ENCODE data around the gene FAM163A.
"Not testable (repeated sequence)": the region's sequence is repeated elsewhere in the genome, so short reads cannot be mapped to it uniquely, and the experiment has no call there.

The FAM163A gene

DNA sequence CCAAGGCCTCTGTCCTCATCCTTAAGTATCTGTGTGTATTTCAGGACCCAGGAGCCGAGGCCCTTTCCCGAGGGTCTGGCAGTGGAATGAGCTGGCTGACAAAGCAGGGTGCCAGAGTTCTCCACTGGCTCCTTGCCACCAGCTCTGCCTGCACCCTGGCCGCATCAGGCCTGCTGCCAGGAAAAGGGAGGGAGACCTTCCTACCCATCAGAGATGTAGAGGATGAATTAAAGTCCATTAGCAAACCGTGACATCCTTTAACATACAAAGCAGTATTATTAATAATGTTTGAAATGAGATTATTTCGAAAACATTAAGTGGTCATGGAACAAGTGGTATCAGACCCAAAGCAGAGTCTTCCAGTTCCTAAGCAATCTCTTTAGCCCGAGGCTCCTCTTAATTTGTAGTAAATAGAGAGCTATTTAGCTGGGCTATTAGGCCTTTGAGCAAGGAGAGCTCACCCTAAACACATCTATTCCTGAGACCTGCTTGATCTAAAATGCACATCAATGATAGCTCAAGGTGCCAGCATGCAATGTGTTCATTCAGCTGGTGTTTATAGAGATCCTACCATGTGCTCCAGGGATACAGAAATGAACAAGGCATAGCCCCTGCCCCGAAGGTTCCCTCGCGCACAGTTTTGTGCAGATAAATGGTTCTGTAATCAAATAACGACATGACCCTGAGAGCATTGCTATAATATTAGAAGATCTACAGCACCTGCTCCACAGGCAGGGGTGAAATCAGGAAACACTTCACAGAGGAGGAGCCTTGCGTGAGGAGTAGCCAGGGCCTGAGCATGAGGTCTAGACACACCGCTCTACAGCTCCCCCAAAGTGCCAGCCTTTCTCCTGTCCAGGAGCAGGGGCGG is 44.0 kb downstream of the FAM163A start:
- in situ Hi-C loops (cut with MboI; ENCODE audit: low sequenced_read_pairs) = no loop called here

DNA sequence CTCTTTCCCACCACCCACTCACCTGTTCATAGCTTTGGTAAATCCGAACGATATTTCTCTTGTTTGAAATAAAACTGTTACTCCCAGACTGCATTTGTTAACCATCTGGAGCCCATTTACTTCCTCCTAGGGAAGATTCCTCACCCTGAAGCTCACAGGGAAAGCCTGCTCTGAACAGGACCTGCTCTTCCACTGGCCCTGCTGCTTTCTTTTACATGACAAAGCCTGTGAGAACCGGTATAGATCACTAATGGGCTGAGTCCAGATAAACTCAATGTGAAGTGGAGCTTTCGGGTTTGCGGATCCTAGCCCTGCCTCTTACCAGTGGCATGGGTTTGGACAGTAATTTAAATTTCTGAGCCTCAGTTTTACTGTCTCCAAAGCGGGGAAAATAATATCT is 45.2 kb downstream of the FAM163A start:
- in situ Hi-C loops (cut with MboI; ENCODE audit: low sequenced_read_pairs) = no loop called here

DNA sequence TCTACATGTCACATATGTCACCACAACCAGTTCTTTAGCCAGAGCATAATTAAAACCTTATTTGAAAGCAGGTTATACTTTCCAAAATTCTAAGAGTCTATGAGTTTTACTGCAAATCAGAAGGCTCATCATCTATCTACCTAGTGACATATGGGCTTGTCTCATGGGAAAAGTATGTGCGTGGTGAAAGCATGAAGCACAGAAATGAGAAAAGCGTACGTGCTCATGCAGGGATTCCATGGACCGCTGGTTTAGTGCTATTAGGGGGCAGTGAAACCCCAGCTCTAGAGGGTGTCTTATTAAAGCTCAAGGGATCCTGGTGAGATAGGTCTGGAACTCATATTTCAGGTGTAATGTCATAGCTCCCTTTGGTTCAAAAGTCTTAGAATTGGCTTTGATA is 50.2 kb downstream of the FAM163A start:
- in situ Hi-C loops (cut with MboI; ENCODE audit: low sequenced_read_pairs) = no loop called here

DNA sequence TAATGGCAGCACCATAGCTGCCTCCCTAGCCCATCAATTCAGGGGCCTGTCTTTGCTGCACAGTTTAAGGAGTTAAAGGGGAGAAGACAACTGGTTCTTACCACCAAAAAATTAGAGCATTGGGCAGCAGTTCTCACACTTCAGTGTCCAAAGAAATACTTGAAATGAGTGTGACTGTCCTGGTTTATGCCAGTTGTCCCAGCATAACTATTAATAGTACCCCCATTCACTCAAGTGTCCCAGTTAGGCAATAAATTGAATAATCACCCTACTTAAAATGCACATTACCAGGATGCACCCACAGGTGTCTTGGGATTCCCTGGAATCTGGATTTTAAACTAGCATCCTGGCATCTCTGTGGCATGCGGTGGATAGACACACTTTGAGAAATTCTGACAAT is 51.1 kb downstream of the FAM163A start:
- in situ Hi-C loops (cut with MboI; ENCODE audit: low sequenced_read_pairs) = no loop called here

DNA sequence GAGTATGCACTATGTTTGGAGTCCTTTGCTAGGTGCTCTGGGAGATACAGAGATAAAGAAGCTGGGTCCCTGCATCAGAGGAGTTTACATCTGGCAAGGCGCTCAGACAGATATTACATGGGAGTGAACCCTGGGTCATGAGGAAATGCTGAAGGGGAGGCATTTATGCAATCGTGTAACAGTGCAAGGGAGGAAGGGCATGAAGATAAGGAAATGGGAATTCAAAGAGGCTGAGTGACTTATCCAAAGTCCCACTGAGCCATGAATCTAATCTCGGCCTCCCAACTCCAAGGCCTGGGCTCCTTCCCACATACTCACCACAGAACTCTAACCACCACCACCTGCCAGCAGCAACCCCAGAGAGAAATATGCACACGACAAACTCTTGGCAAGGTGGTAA is 51.6 kb downstream of the FAM163A start:
- in situ Hi-C loops (cut with MboI; ENCODE audit: low sequenced_read_pairs) = no loop called here

DNA sequence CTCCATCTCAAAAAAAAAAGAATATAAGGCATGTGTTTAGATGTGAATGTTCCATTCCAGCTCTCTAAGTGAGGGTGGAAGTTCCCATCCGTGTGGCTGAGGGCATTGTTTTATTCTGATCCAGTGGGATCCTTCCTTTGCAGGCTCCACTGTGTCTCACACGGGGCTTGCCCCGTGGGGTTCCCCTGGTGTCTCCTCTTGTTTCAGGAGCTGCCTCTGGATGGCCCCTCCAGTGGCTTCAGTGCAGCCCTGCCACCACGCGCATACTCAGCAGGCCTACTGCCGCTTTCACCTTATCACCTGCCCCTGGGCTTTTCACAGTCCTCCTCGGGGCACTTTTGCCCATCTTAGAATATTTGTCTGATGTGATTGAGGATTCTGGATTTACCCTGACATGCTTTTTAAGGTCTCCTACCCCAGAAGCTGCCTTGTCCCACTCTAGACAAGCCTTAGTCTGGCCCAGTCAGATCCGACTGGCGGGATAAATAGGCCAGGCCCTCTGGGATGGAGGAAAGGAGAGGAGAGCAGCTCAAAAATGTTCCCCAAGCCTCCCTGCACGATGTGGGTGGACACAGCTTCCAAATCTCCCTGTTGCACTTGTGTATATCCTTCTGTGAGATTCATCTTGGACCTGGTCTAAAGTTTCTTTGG is 55.2 kb downstream of the FAM163A start:
- in situ Hi-C loops (cut with MboI; ENCODE audit: low sequenced_read_pairs) = no loop called here

DNA sequence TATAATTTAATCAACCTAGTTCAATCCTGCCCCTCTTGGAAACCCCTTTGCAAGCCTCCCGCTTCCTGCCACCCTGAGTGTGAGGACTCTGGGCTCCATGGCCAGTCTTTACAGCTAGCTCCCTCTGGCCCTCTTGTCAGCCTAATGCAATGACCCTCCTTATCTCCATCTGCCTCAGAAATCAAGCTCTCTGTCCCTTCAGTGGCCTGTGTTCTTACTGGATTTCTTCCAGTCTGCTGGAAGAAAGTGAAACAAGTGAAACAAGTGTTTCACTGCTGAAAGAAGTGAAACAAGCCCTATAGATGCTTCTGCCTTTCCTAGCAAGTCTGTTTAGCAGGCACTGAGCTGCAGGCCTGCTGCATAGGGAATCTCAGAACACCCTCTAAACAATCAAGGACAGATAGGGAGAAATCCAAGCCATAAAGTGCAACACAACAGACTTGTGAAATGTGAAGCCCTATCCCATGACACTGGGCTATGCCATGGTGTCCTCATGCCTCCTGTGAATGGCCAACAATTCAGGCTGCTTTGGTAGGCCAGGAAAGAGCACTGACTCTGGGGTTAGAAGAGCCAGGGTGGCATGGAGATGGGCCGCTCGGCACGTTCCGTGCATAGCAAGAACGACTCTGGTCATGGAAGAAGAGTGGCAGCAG is 55.9 kb downstream of the FAM163A start:
- in situ Hi-C loops (cut with MboI; ENCODE audit: low sequenced_read_pairs) = no loop called here

DNA sequence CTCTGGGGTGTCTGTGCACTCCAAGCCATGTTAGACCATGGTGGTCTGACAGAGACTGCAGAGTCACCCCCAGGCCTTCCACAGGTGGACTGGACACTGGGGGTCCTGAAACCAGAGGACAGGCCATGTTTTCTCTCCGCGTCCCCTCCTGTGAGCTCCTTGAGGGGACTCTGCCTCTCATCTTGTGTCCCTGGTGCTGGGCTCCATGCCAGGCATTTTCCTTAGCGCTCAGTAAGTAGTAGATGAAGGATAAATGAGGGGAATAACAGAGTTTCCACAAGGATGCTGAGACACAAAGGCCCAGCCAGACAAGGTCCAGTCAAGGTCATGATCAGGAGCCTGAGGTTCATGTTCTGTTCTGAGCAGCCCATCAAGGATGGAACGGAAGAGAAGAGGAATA is 57.4 kb downstream of the FAM163A start:
- in situ Hi-C loops (cut with MboI; ENCODE audit: low sequenced_read_pairs) = no loop called here

DNA sequence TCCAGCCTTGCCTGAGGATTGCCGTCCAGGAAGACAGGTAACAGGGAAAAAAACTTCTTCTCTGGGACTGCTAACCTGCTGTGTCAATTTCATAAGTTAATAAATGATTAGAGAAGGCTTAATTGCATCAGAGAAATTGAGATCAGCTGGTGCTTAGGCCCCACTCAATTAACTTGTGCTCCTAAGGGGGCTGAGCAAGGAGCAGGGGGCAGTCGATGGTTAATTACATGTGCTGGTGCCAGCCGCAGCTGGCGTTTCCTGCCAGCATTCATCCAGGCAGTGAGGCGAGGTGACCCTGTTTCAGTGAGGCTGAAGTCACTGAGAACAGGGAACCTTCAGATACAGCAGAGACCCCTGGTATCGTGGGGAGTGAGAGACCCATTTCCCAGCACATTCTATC is 60.0 kb downstream of the FAM163A start:
- in situ Hi-C loops (cut with MboI; ENCODE audit: low sequenced_read_pairs) = no loop called here

DNA sequence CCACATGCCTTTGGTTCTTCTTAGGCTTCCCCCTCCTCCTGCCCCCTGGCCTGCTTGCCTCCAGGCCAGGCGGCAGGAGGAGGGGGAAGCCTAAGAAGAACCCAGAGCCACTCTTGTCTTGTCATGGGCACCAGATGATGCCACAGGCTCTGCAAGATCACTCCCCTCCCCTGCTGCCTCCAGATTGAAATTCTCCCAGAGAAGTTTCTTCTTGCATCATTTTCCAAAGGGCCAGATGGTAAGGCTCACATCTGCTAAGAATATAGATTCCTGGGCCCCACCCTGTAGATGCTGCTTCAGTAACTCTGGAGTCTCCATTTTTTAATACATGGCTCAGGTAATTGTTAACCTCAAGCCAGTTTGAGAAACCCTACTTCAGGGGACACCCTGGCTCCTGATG is 60.8 kb downstream of the FAM163A start:
- in situ Hi-C loops (cut with MboI; ENCODE audit: low sequenced_read_pairs) = no loop called here

DNA sequence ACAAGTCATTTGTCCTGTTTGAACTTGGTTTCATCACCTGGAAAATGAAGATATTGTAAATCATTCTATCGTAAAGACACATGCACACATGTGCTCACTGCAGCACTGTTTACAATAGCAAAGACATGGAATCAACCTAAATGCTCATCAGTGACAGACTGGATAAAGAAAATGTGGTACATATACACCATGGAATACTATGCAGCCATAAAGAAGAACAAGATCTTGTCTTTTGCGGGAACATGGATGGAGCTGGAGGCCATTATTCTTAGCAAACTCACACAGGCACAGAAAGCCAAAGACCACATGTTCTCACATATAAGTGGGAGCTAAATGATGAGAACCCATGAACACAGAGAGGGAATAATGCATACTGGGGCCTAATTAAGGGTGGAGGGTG is 61.3 kb downstream of the FAM163A start:
- in situ Hi-C loops (cut with MboI; ENCODE audit: low sequenced_read_pairs) = not testable (repeated sequence)

DNA sequence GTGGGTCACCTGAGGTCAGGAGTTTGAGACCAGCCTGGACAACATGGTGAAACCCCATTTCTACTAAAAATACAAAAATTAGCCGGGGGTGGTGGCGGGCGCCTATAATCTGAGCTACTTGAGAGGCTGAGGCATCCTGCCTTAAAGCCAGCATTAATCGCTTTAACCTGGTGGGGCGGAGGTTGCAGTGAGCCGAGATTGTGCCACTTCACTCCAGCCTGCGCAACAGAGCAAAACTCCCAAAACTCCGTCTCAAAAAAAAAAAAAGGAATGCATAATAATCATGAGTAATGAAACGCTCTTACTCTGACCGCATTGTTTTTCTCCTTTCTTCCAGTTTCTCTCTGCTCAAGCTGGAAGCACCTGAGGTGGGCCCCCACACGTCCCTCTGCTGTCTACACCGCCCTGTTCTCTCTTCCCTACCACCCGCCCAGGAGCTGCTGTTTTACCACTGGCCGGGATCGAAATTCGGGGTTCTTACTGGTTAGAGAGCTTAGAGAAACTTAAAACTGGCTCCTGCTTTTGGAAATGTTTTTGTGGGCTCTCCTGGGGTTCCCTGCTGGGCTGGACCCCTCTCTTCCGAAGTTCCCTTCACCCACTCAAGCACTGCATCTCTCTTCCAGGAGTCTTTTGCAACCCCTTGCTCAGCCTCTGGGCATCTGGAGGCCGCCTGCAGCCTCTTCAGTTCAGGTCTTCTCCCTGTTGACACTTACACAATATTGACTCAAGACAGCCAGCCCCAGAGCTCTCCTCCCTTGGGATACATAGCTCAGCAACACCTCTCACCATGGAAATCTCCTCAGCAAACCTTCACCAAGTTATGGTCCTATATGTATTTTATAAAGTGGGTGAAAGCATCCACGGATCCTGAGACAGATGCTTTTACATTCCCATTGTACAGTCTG is 62.5 kb downstream of the FAM163A start:
- in situ Hi-C loops (cut with MboI; ENCODE audit: low sequenced_read_pairs) = no loop called here

DNA sequence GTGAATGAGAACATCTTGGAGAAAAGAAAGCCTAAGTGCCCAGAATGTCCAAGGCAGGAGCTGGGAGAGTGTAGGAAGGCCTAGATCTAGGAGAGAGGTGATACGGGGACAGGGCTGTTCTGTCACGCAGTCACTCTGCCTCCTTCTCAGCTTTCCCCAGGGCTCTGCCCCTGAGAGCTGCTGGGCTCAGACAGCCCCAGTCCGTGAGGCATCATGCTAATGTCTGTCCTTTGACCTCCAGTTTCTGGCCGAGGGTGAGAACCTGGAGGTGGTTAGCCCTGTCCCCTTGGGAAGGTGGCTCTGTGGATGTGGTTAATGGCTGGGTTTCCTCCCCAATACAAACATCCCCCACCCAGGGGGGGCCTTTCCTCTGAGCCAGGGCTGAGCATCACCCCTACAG is 63.2 kb downstream of the FAM163A start:
- in situ Hi-C loops (cut with MboI; ENCODE audit: low sequenced_read_pairs) = no loop called here

DNA sequence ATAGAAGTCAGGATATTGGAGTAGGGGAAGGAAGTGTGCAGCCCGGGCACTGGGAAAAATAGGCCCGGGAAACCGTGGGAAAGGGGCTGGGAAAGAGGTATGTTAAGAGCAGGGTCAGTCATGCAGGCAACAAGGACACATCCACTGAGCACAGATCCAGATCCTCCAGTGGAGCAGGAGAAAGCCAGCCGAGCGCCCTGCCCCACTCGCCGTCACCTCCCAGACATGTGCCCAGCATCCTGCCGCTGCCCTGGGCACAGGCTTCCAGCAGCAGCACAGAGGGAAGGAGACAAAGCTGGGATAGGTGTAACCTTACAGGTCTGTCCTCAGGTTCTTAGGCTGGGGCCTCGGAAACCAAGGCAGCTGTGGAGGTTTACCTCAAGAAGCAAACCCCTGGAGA is 64.2 kb downstream of the FAM163A start:
- in situ Hi-C loops (cut with MboI; ENCODE audit: low sequenced_read_pairs) = no loop called here

DNA sequence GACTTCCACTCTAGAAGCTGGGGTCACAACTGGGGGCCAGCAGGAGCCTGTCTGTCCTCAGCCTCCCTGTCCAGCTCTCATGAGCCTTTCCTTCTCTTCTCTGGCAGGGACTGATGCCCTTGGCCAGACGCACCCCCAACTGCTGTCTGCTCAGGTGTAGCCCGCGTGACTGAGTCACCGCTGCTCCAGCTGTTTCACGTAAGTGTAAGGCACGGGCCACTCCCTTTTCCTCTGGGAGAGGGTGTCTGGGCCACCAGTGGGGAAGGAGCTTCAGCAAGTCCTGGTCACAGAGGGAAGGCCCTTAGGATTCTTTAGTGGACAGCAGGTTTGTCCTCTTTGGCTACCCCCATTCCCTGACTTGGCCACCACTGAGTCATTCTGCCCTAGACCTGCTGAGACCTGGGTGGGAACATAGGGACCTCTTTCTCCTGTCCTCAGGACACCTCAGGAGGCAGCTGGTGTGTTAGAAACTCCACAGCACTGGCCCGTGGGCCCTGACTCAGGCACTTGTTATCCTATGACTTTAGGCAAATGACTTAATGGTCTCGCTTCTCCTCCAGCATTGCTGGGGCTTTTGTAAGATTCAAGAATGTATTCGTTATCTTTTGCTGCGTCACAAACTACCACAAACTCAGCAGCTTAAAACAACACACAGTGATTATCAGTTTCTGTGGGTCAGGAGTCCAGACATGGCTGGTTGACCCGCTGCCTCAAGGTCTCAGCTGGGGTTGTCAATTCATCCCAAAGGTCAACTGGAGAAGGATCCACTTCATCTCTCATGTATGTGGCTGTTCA is 64.8 kb downstream of the FAM163A start:
- in situ Hi-C loops (cut with MboI; ENCODE audit: low sequenced_read_pairs) = no loop called here

DNA sequence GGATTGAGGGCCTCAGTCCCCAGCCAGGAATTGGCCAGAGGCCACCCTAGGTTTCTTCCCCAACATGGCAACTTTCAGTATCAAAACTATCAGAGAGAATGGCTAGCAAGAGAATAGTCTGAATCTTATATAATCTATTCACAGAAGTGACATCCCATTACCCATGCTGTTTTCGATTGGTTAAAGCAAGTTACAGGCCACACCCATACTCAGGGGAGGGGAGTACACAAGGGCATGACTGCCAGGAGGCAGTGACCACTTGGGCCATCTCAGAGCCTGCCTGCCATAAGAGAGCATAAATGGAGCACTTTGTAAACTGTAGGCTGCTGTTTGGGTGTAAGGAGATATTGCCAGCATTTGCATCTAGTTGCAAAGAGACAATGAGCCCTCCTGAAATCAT is 65.4 kb downstream of the FAM163A start:
- in situ Hi-C loops (cut with MboI; ENCODE audit: low sequenced_read_pairs) = no loop called here

DNA sequence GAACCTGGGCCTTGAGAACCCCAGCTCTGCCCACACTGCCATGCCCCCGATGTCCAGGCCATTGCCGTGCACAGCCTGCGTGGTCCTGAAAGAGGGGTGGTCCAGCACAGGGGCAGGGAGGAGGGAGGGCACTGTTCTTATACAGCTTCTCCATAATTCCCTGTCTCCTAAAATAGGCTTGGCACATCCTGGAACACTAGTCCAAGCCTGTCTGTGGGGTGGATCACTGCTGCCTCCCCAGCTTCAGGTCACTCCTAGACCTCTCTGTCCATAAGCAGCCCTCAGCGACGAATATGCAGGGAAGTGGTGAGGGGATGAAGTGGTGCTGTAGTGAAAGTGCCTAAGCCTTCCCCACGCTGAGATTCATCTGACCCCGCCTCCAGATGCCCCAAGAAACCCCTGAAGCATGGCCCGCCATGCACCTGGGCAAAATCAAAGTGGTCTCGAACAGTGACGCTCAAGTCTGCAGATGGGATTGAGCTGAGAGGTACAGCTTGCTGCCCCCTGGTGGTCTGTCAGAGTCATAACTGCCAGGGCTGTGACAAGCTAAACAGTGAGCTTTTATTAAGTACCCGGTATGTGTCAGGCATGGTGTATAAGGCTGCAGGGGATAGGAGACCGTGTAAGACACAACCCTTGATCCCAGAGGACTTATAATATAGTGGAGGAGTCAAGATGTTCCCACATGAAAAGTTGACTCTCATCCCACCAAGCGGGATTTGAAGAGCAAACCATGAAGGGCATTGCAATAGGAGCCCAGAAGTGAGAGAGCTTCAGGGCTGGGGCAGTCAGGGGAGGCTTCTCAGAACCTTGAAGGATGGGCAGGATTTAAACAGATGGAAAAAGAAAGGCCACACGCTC is 66.6 kb downstream of the FAM163A start:
- in situ Hi-C loops (cut with MboI; ENCODE audit: low sequenced_read_pairs) = no loop called here

DNA sequence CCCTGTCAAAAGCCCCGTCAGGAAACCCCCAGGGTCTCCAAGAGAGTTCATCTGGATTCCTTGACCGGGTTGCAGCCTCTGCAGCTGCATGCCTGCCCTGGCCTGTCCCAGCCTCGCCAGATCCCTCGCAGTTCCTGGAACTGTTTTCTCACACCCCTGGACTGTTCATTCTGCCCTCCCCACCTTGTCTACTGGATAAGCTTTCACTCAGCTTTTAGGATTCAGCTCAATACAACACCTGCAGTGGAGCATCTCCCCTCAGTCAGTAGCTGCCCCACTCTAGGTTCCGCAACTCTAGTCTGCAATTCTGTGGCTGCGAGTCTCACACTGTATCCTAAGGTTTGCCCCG is 67.2 kb downstream of the FAM163A start:
- in situ Hi-C loops (cut with MboI; ENCODE audit: low sequenced_read_pairs) = no loop called here

DNA sequence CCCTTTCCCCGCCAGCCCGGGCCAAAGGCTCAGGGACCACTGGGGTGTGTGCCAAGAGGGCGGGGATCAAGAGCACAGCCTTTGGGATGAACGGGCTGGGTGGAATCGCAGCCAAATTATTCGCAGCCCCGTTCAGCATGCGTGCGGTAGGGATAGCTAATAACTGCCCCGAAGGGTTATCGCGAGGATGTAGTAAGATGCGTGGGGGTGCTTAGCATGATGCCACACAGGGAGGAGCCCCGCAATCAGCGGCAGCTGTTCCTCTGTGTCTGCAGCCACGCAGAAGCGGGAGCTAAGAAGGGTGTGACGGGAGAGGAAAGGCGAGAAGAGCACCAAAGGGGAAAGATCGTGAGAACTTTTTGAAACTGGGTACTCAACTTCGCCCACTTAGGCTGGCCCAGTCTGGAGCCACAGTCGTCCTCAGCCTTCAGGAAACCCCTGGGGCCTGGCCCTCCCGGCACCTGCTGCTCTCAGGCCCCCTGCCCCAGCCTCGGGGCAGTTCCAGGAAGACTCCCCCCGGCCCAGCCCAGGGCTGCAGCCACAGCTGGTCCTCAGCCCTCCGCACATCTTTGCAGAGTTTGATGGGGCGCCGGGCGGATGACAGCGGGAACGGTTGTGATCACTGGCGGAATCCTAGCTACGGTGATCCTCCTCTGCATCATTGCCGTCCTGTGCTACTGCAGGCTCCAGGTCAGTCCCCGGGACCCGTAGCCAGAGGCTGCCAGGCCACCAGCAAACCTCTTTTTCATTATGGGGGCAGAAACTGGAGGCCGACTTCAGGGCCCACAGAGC is 69.6 kb downstream of the FAM163A start:
- in situ Hi-C loops (cut with MboI; ENCODE audit: low sequenced_read_pairs) = no loop called here
